GM20000 (cell line): ENCODE measurements around the gene C3orf20.

Experiments
- DNase-seq: peaks from one replicate; pipeline ENCODE4 v3.0.0; 2012; ENCODE audit warnings: low spot score
- CTCF ChIP-seq: IDR thresholded peaks from 2 replicates; pipeline ENCODE4 v1.5.1; 2012; ENCODE audit warnings: mild to moderate bottlenecking, control low read depth; ENCODE audit errors: extremely low read depth, missing control alignments

The C3orf20 gene

DNA sequence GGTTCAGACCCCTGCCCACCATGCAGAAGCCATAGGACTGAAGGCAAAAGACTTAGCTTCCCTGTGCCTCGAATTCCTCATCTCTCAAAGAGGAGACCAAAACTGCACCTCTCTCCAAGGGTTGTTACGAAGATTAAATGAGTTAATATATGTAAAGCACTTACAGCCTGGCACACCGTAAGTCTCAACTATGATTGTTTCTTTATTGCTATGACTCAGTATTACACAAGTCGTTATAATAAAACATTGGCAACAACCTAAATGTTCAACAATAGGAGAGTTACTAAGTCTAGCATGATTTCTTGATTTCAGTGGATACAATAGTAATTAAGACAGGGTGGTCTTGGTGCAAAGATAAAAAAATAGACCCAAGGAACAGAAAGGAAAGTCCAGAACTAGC, 124.2 kb downstream of the C3orf20 start:
- no peak for DNase-seq
- TF ChIP-seq CTCF = no peak

GRCh38 chr3:14801031-14801430, 126.1 kb downstream of the C3orf20 start:
- DNase-seq = no peak
- no peak for TF ChIP-seq CTCF

GRCh38 chr3:14801668-14802380, 126.9 kb downstream of the C3orf20 start:
- no peak for DNase-seq
- no peak for TF ChIP-seq CTCF

DNA sequence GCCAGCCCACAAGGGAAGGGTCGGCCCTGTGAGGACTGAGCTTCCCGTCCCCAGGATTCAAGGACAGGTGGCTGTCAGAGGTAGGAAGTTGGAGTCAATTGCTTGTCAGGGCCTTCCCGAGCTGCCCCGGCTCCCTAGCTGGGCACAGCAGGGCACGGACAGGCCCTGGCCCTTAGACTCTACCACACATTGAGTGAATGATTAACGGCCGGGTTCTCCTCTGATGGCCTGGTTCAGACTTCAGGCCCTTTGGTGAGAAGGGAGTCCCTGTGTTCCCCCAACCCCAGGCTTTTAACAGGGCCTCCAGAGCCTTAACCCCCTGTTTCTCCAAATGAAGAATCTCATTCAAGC, 127.4 kb downstream of the C3orf20 start:
- TF ChIP-seq CTCF = no peak
- no peak for DNase-seq

- DNase-seq = no peak
- TF ChIP-seq CTCF = no peak
Observed at GRCh38 chr3:14803101-14803980, 128.4 kb downstream of the C3orf20 start.

DNA sequence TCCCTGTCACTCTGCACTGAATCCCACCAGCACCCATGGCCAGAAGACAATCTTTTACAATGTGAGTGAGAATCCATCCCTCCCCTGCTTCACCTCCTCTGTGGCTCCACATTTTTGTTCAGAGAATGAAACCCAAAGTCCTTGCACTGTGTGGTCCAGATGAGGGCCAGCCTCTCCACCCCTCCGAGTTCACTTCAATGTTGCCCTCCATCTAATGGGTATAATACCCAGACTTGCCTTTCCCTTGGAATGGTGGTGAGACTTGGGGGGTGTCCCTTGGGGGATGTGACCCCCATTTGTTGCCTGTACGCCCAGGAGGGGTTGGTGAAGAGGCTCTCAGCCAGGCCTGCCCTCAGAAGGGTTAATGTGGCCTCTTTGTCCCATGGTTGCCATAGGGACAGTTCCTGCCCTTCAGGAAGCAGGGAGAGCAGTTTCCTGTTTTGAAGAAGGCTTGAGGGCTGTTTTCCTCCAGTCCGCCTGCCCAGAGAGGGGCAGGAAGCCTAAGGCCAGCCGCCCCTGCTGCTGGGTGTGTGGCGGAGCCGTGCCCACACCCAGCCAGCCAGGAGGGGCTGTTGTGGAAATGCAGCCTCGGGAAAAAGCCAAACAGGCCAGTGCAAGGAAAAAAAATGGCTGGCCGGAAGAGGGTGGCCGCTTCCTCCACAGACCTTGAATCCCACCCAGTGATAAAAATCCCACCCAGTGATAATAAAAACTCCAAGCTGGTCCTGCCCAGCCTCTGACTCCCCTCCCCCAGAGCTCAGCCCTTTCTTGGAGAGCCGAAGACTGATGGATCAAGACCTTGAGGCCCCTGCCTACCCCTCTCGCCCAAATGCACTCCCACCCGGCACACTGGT, 129.3 kb downstream of the C3orf20 start:
- TF ChIP-seq CTCF = no peak
- no peak for DNase-seq
